Measurements from ENCODE around the gene SYNDIG1.

Gene SYNDIG1

GRCh38 chr20:24654425-24654824, 185.0 kb downstream of the SYNDIG1 start:
- DNase-seq (ENCODE audit: low read depth in 2 of 2), result no peak

- no peak for DNase-seq (ENCODE audit: low read depth in 2 of 2)
Measured at GRCh38 chr20:24656391-24656790, 187.0 kb downstream of the SYNDIG1 start.

GRCh38 chr20:24657196-24657595, 187.8 kb downstream of the SYNDIG1 start:
- no peak for DNase-seq (ENCODE audit: low read depth in 2 of 2)

- no peak for DNase-seq (ENCODE audit: low read depth in 2 of 2)
Measured at GRCh38 chr20:24657878-24658620, 188.6 kb downstream of the SYNDIG1 start.

GRCh38 chr20:24658920-24659660, 189.7 kb downstream of the SYNDIG1 start:
- no peak for DNase-seq (ENCODE audit: low read depth in 2 of 2)

GRCh38 chr20:24659835-24660234, 190.4 kb downstream of the SYNDIG1 start:
- no peak for DNase-seq (ENCODE audit: low read depth in 2 of 2)

- DNase-seq (ENCODE audit: low read depth in 2 of 2), result no peak
Measured at GRCh38 chr20:24660651-24661050, 191.2 kb downstream of the SYNDIG1 start.

GRCh38 chr20:24661255-24661654, 191.8 kb downstream of the SYNDIG1 start:
- no peak for DNase-seq (ENCODE audit: low read depth in 2 of 2)

- no peak for DNase-seq (ENCODE audit: low read depth in 2 of 2)
Measured at GRCh38 chr20:24662322-24662721, 192.9 kb downstream of the SYNDIG1 start.

GRCh38 chr20:24662752-24663365, 193.4 kb downstream of the SYNDIG1 start:
- no peak for DNase-seq (ENCODE audit: low read depth in 2 of 2)

GRCh38 chr20:24663496-24663895, 194.1 kb downstream of the SYNDIG1 start:
- DNase-seq (ENCODE audit: low read depth in 2 of 2), result no peak

- DNase-seq (ENCODE audit: low read depth in 2 of 2), result no peak
Measured at GRCh38 chr20:24664266-24664986, 195.0 kb downstream of the SYNDIG1 start.

- DNase-seq (ENCODE audit: low read depth in 2 of 2), result no peak
Measured at GRCh38 chr20:24665196-24665595, 195.8 kb downstream of the SYNDIG1 start.

- DNase-seq (ENCODE audit: low read depth in 2 of 2), result no peak
Measured at GRCh38 chr20:24665741-24666191, 196.3 kb downstream of the SYNDIG1 start.

- no peak for DNase-seq (ENCODE audit: low read depth in 2 of 2)
Measured at GRCh38 chr20:24667689-24668383, 198.4 kb downstream of the SYNDIG1 start.

GRCh38 chr20:24668384-24668702, 198.9 kb downstream of the SYNDIG1 start:
- no peak for DNase-seq (ENCODE audit: low read depth in 2 of 2)

- DNase-seq (ENCODE audit: low read depth in 2 of 2), result no peak
Measured at GRCh38 chr20:24668791-24669190, 199.4 kb downstream of the SYNDIG1 start.

- no peak for DNase-seq (ENCODE audit: low read depth in 2 of 2)
Measured at GRCh38 chr20:24669701-24670100, 200.3 kb downstream of the SYNDIG1 start.

GRCh38 chr20:24670341-24670872, 201.0 kb downstream of the SYNDIG1 start:
- DNase-seq (ENCODE audit: low read depth in 2 of 2), result no peak

- DNase-seq (ENCODE audit: low read depth in 2 of 2), result no peak
Measured at GRCh38 chr20:24670981-24671380, 201.6 kb downstream of the SYNDIG1 start.

GRCh38 chr20:24672181-24672880, 202.9 kb downstream of the SYNDIG1 start:
- no peak for DNase-seq (ENCODE audit: low read depth in 2 of 2)
